Brain microvascular endothelial cell (primary cell): ENCODE results near the gene MFN2.
"Not testable (repeated sequence)": the region's sequence is repeated elsewhere in the genome, so short reads cannot be mapped to it uniquely, and the experiment has no call there.

Source experiments
- DNase-seq: peaks from one replicate; pipeline ENCODE4 v3.0.0-alpha.2; 2020
- H3K27ac ChIP-seq: fragments of 250-450 bp; sonication (Bioruptor Pico); 2 replicates; pipeline ENCODE4 v1.5.1; 2020; ENCODE audit warnings: mild to moderate bottlenecking, moderate library complexity
- H3K27me3 ChIP-seq: fragments of 250-450 bp; sonication (Bioruptor Pico); replicated peaks from 2 replicates; pipeline ENCODE4 v1.5.1; 2020; ENCODE audit warnings: mild to moderate bottlenecking
- H3K36me3 ChIP-seq: fragments of 250-450 bp; sonication (Bioruptor Pico); replicated peaks from 2 replicates; pipeline ENCODE4 v1.5.1; 2020; ENCODE audit warnings: mild to moderate bottlenecking
- H3K4me3 ChIP-seq: 2 replicates; pipeline ENCODE4 v1.5.1; 2011; ENCODE audit warnings: low read depth, mild to moderate bottlenecking, control low read depth, low read length, moderate library complexity
- CTCF ChIP-seq: IDR thresholded peaks from 2 replicates; pipeline ENCODE4 v1.5.1; 2011; ENCODE audit warnings: low read depth, mild to moderate bottlenecking, moderate library complexity, low read length, control low read depth, inconsistent platforms; ENCODE audit errors: missing control alignments
- in situ Hi-C: cut with HindIII; loops from 2 replicates; pipeline ENCODE4 v1.10.0; 2017; ENCODE audit warnings: low sequenced_read_pairs, low pct_ligation_motif_present

Gene MFN2

DNA sequence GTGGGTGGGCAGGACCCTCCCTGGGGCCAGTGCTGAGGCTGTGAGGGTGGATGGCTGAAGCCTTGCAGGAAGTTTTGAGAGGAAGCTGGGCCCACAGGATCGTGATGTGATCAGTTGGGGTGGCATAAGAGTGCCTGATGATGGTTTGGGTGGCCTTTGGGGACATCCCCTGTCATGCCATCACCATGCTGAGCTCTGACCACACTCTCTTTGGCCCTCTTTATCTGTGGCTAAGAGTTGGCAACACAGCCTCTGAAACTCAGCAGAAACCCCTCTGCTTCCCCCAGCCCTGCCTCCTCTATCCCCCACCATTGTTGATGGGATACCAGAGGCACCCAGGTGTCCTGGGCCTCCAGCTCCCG, 58.9 kb downstream of the MFN2 start:
- Histone ChIP-seq H3K36me3 (no peaks in the 10 kb centered on the region), H3K27ac (no peak overlapping the region), H3K4me3 (no peak overlapping the region), H3K27me3 (no peaks in the 10 kb centered on the region)
- TF ChIP-seq CTCF = no peak
- no peak for DNase-seq
- in situ Hi-C loops = no loop called here

- in situ Hi-C loops, DNase-seq, H3K27ac ChIP-seq: not testable (repeated sequence)
Observed at GRCh38 chr1:12039824-12040456, 59.7 kb downstream of the MFN2 start.

GRCh38 chr1:12040457-12041051, 60.3 kb downstream of the MFN2 start:
- Histone ChIP-seq H3K27ac (no peak overlapping the region), H3K27me3 (no peaks in the 10 kb centered on the region), H3K4me3 (no peak overlapping the region), H3K36me3 (no peaks in the 10 kb centered on the region)
- no peak for TF ChIP-seq CTCF
- in situ Hi-C loops = no loop called here
- peak; percentile 36 for DNase-seq

More at GRCh38 chr1:12039824-12040456, 59.7 kb downstream of the MFN2 start:
- not testable (repeated sequence) for H3K4me3 ChIP-seq, H3K27me3 ChIP-seq, H3K36me3 ChIP-seq

- not testable (repeated sequence) for H3K27me3 ChIP-seq, DNase-seq, H3K4me3 ChIP-seq
Observed at GRCh38 chr1:12044187-12044877, 64.1 kb downstream of the MFN2 start.

DNA sequence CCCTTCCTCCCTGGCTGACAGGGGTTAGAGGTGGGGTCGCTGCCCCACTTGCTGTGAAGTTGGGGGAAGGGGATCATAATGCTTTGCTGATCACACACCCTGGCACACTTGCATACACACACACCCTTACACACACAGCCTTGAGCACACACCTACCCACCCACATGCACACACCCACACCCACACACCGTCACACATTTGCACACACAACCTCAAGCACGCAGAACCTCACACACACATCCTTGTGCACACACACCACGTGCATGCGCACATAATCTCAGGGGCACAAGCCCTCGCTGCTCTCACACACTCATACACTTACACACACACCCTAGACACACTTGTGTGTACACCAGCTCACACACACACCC, 66.5 kb downstream of the MFN2 start:
- Histone ChIP-seq H3K36me3 (no peaks in the 10 kb centered on the region), H3K27ac (no peak overlapping the region), H3K27me3 (peaks cover 7% of the 10 kb centered on the region), H3K4me3 (no peak overlapping the region)
- TF ChIP-seq CTCF = no peak
- in situ Hi-C loops = no loop called here
- no peak for DNase-seq

More at GRCh38 chr1:12044187-12044877, 64.1 kb downstream of the MFN2 start:
- H3K36me3 ChIP-seq, in situ Hi-C loops, H3K27ac ChIP-seq: not testable (repeated sequence)

- peaks cover 7% of the 10 kb centered on the region for H3K27me3 ChIP-seq
- DNase-seq = peak; percentile 25
- no peak overlapping the region for H3K27ac ChIP-seq
- TF ChIP-seq CTCF = no peak
- no peaks in the 10 kb centered on the region for H3K36me3 ChIP-seq
- no peak overlapping the region for H3K4me3 ChIP-seq
- in situ Hi-C loops = no loop called here
Observed at GRCh38 chr1:12047120-12047876, 67.1 kb downstream of the MFN2 start.
